Measurements from ENCODE around the gene TENM4.

Gene TENM4

GRCh38 chr11:78929207-78929905 lies 511.5 kb downstream of the TENM4 start:
- no peak for DNase-seq (ENCODE audit: low spot score)
- no peak for TF ChIP-seq CTCF (IDR thresholded peaks at IDR 0.05; ENCODE audit: extremely low read depth, missing control alignments)

- no peak for DNase-seq (ENCODE audit: low spot score)
- TF ChIP-seq CTCF (IDR thresholded peaks at IDR 0.05; ENCODE audit: extremely low read depth, missing control alignments) = no peak
Observed at GRCh38 chr11:78927511-78927910, 513.3 kb downstream of the TENM4 start.

- TF ChIP-seq CTCF (IDR thresholded peaks at IDR 0.05; ENCODE audit: extremely low read depth, missing control alignments) = no peak
- no peak for DNase-seq (ENCODE audit: low spot score)
Observed at GRCh38 chr11:78926633-78927338, 514.0 kb downstream of the TENM4 start.

- no peak for DNase-seq (ENCODE audit: low spot score)
- TF ChIP-seq CTCF (IDR thresholded peaks at IDR 0.05; ENCODE audit: extremely low read depth, missing control alignments) = no peak
Observed at GRCh38 chr11:78925387-78925786, 515.4 kb downstream of the TENM4 start.

GRCh38 chr11:78922859-78923625 lies 517.8 kb downstream of the TENM4 start:
- no peak for TF ChIP-seq CTCF (IDR thresholded peaks at IDR 0.05; ENCODE audit: extremely low read depth, missing control alignments)
- no peak for DNase-seq (ENCODE audit: low spot score)

- no peak for DNase-seq (ENCODE audit: low spot score)
- no peak for TF ChIP-seq CTCF (IDR thresholded peaks at IDR 0.05; ENCODE audit: extremely low read depth, missing control alignments)
Observed at GRCh38 chr11:78921509-78921908, 519.3 kb downstream of the TENM4 start.

- no peak for DNase-seq (ENCODE audit: low spot score)
- no peak for TF ChIP-seq CTCF (IDR thresholded peaks at IDR 0.05; ENCODE audit: extremely low read depth, missing control alignments)
Observed at GRCh38 chr11:78920329-78920728, 520.5 kb downstream of the TENM4 start.

All from GM20000 (cell line).